ENCODE data around the gene FZD10.

DNA sequence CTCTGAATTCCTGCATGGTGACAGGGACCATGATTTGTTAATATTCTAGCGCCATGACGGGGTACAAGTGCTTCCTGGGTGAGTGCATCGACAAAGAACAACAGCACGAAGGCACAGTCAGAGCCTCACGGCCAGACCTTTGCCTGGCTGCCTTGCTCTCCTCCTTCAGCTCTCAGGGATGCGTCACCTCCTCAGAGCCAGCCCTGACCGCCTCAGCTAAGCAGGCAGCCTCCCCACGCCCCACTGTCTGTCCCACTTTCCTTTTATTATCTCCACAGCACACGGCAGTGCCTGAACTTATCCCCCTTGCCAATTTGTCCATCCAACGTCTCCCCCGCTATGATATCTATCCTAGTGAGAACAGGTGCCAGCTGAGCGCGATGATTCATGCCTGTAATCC lies 16.5 kb upstream of the FZD10 start:
- TF ChIP-seq TAF1 (IDR thresholded peaks at IDR 0.05; ENCODE audit: borderline replicate concordance, insufficient read depth, low read length): no peak
- no peak for TF ChIP-seq POLR2AphosphoS5 (IDR thresholded peaks at IDR 0.05; ENCODE audit: low read depth, low read length)
- TF ChIP-seq REST (IDR thresholded peaks at IDR 0.05; ENCODE audit: insufficient read depth in 1 of 2, low read depth in 2 of 2, low read length in 2 of 2): no peak
- TF ChIP-seq SIN3A (IDR thresholded peaks at IDR 0.05; ENCODE audit: borderline replicate concordance, insufficient read depth, low read length): no peak
